Epithelial cell of esophagus (primary cell): ENCODE results near the gene RAP2A.

Experiments
- DNase-seq: peaks from one replicate; pipeline ENCODE4 v3.0.0; 2010; ENCODE audit warnings: low read depth
- H3K4me3 ChIP-seq: 2 replicates; pipeline ENCODE4 v1.5.1; 2011; ENCODE audit warnings: mild to moderate bottlenecking, low read length, control low read depth
- TF ChIP-seq, protein P1 (sequence below): IDR thresholded peaks from 2 replicates; pipeline ENCODE4 v1.5.1; 2011; ENCODE audit warnings: low read depth, mild to moderate bottlenecking, low read length, control low read depth, inconsistent platforms; ENCODE audit not compliant: insufficient read depth; ENCODE audit errors: missing control alignments

Gene RAP2A

DNA sequence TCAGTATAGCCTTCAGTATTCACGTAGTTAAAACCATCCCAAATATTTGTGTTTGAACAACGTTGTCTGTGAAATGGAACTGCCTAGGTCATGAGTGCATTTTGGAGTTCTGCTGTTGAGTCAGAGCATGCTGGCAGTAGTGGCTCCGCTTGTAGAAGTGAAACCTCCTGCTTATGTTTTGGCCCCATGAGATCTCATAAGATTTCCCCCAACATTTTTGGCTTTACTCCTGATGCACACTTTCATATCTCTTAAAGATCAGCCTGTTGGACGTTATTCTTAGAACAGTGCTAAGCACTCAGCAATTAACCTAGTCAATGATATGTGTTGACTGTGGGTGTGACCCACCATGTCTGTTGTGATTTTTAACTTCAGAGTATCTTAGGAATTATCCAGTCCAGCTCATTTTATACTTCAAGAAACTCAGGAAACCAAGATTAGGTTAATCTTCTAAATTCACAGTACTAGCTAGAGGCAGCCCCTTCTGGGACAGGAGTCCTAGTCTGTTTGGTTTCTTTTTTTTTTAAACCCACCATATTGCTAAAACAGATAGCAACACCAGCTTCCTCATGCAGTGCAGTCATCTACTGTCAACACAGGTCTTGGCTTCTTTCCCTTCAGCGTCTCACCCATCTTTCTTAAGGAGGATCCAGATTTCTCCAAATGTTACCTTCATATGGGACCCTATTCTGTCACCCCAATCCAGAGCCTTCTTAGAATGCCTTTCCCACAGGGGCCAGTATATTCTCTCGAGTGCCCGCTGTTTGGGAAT, 26.2 kb downstream of the RAP2A start:
- TF ChIP-seq, protein P1, sequence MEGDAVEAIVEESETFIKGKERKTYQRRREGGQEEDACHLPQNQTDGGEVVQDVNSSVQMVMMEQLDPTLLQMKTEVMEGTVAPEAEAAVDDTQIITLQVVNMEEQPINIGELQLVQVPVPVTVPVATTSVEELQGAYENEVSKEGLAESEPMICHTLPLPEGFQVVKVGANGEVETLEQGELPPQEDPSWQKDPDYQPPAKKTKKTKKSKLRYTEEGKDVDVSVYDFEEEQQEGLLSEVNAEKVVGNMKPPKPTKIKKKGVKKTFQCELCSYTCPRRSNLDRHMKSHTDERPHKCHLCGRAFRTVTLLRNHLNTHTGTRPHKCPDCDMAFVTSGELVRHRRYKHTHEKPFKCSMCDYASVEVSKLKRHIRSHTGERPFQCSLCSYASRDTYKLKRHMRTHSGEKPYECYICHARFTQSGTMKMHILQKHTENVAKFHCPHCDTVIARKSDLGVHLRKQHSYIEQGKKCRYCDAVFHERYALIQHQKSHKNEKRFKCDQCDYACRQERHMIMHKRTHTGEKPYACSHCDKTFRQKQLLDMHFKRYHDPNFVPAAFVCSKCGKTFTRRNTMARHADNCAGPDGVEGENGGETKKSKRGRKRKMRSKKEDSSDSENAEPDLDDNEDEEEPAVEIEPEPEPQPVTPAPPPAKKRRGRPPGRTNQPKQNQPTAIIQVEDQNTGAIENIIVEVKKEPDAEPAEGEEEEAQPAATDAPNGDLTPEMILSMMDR, result no peak
- DNase-seq, result no peak
- no peak overlapping the region for H3K4me3 ChIP-seq

DNA sequence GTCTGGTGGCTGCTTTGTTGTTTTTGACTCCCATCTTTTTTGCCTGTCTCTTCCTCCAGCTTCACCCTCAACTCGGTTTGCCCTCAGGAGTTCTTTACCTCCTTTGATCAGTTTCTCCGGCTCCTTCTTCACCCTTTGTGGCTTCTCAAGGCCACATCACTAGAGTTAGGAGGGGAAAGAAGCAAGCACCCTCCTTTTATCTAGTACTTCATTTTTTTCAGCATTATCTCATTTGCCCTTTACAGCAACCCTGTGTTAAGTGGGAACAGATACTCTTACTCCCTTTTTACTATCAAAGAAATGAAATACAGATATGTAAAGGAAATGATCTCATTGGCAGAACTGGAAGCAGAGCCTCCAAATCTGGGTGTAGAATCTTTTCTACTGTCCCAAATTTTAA, 26.9 kb downstream of the RAP2A start:
- H3K4me3 ChIP-seq, result no peak overlapping the region
- TF ChIP-seq, protein P1, result no peak
- DNase-seq, result no peak

DNA sequence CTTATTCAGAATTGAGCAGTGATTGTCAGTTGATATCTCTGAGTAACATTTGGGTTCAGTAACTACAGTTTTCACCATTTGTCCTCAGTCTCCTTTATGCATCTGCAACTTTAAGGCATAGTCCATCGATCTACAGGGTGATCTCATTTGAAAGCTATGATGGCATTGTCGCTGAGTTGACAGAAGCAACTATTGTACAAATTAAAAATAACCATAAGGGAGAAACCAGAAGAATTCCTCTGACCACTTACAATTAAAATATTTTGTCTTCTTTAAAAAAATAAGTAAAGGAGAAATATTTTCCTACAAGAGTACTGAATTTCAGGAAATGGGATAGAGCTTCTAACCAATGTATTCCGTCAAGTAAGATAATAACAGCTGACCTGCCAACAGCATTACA, 30.6 kb downstream of the RAP2A start:
- TF ChIP-seq, protein P1, result no peak
- H3K4me3 ChIP-seq, result no peak overlapping the region
- DNase-seq, result no peak

DNA sequence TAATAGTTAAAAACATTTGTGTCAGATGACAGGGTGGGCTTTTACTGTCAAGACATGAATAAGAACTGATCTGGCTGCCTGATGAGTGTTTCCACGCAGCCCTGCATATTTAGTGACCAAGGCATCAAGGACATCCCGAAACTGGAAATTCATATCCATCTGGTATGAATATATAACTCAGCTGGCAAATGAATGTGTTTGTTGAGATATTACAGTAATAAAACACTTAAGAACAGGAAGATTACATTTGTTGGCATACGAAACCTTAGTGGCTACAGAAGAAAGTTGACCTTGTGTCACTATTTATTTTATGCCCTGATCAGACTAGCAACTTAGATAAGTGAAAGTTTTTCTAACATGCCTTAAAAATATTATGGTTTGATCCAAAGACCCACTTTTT, 32.8 kb downstream of the RAP2A start:
- no peak overlapping the region for H3K4me3 ChIP-seq
- no peak for DNase-seq
- TF ChIP-seq, protein P1, result no peak

DNA sequence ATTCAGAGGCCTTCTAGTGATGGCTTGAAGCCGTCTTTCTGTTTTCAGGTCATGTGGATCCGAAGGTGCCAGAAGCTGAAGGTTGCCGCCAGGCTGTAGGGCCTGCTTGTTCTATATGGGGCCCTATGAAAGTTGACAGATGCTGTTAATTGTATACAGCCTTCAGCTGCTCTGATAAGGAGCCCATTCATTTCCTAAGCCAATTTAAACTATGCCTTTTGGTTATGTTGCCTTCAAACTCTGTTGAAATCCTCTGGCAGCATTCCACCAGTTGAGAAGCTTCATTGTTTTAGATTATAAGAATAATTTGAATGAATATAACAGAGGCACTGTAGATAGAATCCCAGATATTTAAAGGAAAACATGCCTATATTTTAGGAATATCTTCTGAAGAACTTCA, 34.4 kb downstream of the RAP2A start:
- no peak overlapping the region for H3K4me3 ChIP-seq
- no peak for DNase-seq
- TF ChIP-seq, protein P1, result no peak

DNA sequence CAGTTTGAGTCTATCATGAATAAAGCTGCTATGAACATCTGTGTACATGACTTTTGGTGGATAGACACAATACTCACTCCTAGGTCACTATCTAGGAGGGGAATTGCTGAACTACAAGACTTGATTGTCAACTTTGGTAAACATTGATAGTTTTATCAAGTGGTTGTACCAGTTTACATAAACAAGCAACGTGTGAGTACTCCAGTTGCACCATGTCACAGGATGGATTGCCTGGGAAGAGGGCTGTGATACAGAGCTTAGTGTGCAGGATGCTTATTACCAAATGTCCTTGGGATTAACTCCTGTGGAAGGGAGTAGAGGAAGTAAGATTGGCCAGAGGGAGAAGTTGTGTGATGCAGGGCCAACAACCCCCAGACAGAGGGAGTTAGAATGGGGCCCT, 37.7 kb downstream of the RAP2A start:
- no peak overlapping the region for H3K4me3 ChIP-seq
- TF ChIP-seq, protein P1, result no peak
- no peak for DNase-seq
